NCI-H1436 treated with DMSO at 0.1 percent for 48 hours (cell line): ENCODE measurements around the gene HAO2.

Experiments used
- DNase-seq: peaks from one replicate; lab custom pipeline; 2025; lab: John Stamatoyannopoulos, UW

Gene HAO2

GRCh38 chr1:119438761-119439160 lies 70.2 kb downstream of the HAO2 start:
- no peak for DNase-seq

GRCh38 chr1:119440721-119441307 lies 72.2 kb downstream of the HAO2 start:
- DNase-seq, result no peak

- DNase-seq, result no peak
Observed at GRCh38 chr1:119442756-119443155, 74.2 kb downstream of the HAO2 start.
